Skeletal muscle satellite cell (primary cell): Measurements from ENCODE around the gene GOLT1B.

Experiments used
- H3K27me3 ChIP-seq: 2 replicates; pipeline ENCODE4 v1.7.0; 2013; ENCODE audit warnings: low read length; ENCODE audit not compliant: control insufficient read depth, insufficient read depth
- H3K36me3 ChIP-seq: 2 replicates; pipeline ENCODE4 v1.7.0; 2013; ENCODE audit warnings: mild to moderate bottlenecking, control low read depth, low read length; ENCODE audit not compliant: insufficient read depth
- H3K4me1 ChIP-seq: 2 replicates; pipeline ENCODE4 v1.7.0; 2013; ENCODE audit warnings: low read length; ENCODE audit not compliant: control insufficient read depth, insufficient read depth
- H3K4me2 ChIP-seq: 2 replicates; pipeline ENCODE4 v1.7.0; 2013; ENCODE audit warnings: mild to moderate bottlenecking, low read length
- H3K4me3 ChIP-seq: 2 replicates; pipeline ENCODE4 v1.7.0; 2013; ENCODE audit warnings: low read length
- H3K9ac ChIP-seq: 2 replicates; pipeline ENCODE4 v1.7.0; 2013; ENCODE audit warnings: mild to moderate bottlenecking, low read depth, low read length, moderate library complexity
- H3K9me3 ChIP-seq: replicated peaks from 2 replicates; pipeline ENCODE4 v1.7.0; 2013; ENCODE audit warnings: mild to moderate bottlenecking, control low read depth, low read length

The GOLT1B gene

DNA sequence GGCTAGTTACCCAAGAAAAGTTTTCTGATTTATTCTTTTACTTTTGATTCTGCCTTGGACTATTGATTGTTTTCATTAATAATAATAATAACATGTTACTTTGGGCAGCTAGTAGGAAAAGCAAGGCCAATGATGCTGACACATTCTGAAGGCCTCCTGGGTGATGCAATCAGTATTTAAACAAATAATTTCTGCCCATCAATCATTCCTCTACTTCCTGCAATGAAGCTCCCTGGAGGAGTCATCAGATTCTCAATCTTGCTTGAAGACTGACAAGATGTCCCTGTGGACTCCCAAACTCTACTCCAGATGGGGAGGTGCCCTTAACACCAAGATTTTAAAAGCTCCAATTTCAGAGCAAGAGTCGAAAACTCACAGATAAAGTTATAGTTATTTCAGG lies 24.5 kb downstream of the GOLT1B start, which contains the start of gene SPX:
Gene SPX, plus strand, starts transcription at position 244 of the 400 bp plus-strand sequence. CDS start 177 bp downstream, outside the sequence.
- peak within 1 kb of the TSS; percentile 83 for H3K9ac ChIP-seq
- no peaks in the 10 kb centered on the region for H3K27me3 ChIP-seq

DNA sequence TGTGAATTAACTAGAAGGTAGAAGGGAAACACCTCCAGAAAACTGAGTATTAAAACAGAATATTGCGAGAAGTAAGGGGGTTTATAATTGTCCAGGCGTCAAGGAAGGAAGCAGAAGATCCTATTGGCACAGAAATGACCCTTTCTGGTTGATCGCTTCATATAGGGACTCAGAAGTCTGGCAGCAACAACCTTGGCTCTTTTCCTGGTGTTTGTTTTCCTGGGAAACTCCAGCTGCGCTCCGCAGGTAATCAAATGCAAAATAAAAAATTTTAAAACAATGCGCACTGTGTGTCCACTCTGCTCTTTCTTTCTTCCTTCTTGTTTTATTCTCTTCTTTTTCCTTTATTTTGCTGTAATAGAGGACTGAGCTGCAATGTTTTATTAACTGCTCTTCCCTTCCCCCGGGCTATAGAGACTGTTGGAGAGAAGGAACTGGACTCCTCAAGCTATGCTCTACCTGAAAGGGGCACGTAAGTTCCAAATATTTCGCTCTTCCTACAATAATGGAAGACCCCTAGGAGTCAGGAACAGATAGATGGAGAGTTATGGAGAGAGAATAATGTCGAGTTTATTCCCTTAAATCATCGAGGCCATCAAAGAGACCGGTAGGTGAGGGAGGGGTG lies 25.2 kb downstream of the GOLT1B start:
- Histone ChIP-seq H3K4me3 (peak overlapping the region; percentile 88), H3K27me3 (no peaks in the 10 kb centered on the region), H3K4me1 (peaks cover 10% of the 10 kb centered on the region), H3K9ac (peak overlapping the region; percentile 83), H3K4me2 (peak overlapping the region; percentile 98), H3K36me3 (no peaks in the 10 kb centered on the region), H3K9me3 (no peaks in the 10 kb centered on the region)

More for the DNA sequence above, 24.5 kb downstream of the GOLT1B start, which contains the start of gene SPX:
- Histone ChIP-seq H3K4me2 (peak within 1 kb of the TSS; percentile 98), H3K4me1 (peaks cover 10% of the 10 kb centered on the region), H3K9me3 (no peaks in the 10 kb centered on the region), H3K36me3 (no peaks in the 10 kb centered on the region), H3K4me3 (peak within 1 kb of the TSS; percentile 88)

DNA sequence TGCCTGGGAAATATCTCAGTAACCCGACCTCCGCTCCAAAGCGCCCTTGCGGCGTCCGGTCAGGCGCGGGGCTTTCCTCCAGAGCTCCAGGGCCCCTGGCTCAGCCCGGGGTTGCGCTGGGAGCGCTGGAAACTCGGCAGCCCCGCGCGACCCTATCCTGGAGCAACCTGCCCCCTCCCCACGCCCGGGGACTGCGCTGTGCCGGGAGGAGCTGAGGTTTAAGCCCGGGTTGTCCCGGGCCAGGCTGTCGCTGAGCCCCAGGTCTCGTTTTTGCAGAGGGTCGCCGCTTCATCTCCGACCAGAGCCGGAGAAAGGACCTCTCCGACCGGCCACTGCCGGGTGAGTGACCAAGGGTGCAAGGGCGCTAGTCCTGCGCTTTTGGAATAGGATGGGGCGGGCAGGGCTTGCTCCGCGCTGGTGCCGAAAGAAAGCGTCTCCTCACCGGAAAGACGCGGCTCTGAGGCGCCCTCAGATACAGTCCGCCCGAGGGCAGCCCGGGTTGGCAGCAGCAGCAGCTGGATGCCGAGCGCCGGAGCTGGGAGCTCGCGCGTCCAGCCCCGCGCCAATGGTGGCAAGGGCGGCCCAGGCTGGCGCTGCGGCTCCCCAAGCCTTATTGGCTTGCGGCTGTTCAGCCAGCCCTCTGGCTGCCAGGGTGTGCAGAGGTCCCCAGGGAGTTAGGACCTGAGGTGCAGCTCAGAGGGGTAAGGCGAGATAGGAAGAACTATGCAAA lies 26.0 kb downstream of the GOLT1B start:
- Histone ChIP-seq H3K27me3 (no peaks in the 10 kb centered on the region), H3K9ac (peak overlapping the region; percentile 83), H3K4me2 (peak overlapping the region; percentile 98), H3K4me3 (peak overlapping the region; percentile 88), H3K9me3 (no peaks in the 10 kb centered on the region), H3K36me3 (no peaks in the 10 kb centered on the region), H3K4me1 (peaks cover 10% of the 10 kb centered on the region)

DNA sequence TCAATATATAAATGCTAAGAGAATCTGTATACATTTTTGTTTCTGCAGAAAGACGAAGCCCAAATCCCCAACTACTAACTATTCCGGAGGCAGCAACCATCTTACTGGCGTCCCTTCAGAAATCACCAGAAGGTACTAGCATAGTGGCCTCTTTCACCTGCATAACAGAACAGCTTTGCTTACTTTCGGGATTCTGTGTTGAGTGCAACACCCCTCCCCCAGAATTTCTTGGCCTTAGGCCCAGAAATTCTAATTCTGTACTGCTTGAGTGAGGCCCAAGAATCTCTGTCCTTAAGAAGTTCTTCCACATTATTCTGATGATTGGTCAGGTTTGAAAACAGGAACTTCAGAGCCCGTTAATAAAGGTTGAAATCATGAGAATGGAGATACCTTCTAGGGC lies 27.4 kb downstream of the GOLT1B start:
- H3K4me1 ChIP-seq, result peaks cover 10% of the 10 kb centered on the region
- H3K9ac ChIP-seq, result no peak overlapping the region
- no peaks in the 10 kb centered on the region for H3K27me3 ChIP-seq

DNA sequence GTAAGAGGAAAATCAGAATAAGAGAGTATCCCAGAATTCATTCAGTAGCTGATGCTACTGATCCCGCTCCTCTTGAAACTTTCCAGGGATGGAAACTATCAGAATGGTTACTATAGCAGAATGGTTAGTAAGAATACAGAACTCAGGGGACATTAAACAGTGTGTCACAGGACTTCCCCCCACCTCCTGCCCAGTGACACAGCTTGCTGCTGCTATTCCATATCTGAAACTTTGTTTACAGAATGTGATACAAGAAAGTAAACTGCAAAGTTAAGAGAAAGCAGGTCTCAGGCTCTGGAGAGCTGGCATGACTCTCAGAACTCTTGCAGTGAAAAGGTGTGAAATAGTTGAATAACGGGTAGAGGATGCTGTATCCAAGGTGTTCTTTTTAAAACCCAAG lies 27.9 kb downstream of the GOLT1B start:
- H3K4me3 ChIP-seq, result no peak overlapping the region
- H3K9ac ChIP-seq, result no peak overlapping the region
- H3K27me3 ChIP-seq, result no peaks in the 10 kb centered on the region
- H3K4me1 ChIP-seq, result peaks cover 10% of the 10 kb centered on the region
- H3K36me3 ChIP-seq, result no peaks in the 10 kb centered on the region
- no peak overlapping the region for H3K4me2 ChIP-seq
- H3K9me3 ChIP-seq, result no peaks in the 10 kb centered on the region

More for the DNA sequence above, 27.4 kb downstream of the GOLT1B start:
- H3K4me2 ChIP-seq, result no peak overlapping the region
- H3K4me3 ChIP-seq, result no peak overlapping the region
- H3K9me3 ChIP-seq, result no peaks in the 10 kb centered on the region
- H3K36me3 ChIP-seq, result no peaks in the 10 kb centered on the region

- Histone ChIP-seq H3K9ac (no peak overlapping the region), H3K27me3 (no peaks in the 10 kb centered on the region), H3K36me3 (no peaks in the 10 kb centered on the region), H3K9me3 (no peaks in the 10 kb centered on the region), H3K4me2 (no peak overlapping the region), H3K4me1 (no peaks in the 10 kb centered on the region), H3K4me3 (no peak overlapping the region)
Observed at GRCh38 chr12:21538061-21538653, 36.6 kb downstream of the GOLT1B start.

GRCh38 chr12:21539797-21540196 lies 38.2 kb downstream of the GOLT1B start:
- H3K9ac ChIP-seq, result no peak overlapping the region
- no peak overlapping the region for H3K4me2 ChIP-seq
- H3K9me3 ChIP-seq, result no peaks in the 10 kb centered on the region
- H3K4me3 ChIP-seq, result no peak overlapping the region
- H3K27me3 ChIP-seq, result no peaks in the 10 kb centered on the region
- H3K36me3 ChIP-seq, result no peaks in the 10 kb centered on the region
- no peaks in the 10 kb centered on the region for H3K4me1 ChIP-seq

GRCh38 chr12:21541773-21542172 lies 40.2 kb downstream of the GOLT1B start:
- H3K36me3 ChIP-seq, result no peaks in the 10 kb centered on the region

DNA sequence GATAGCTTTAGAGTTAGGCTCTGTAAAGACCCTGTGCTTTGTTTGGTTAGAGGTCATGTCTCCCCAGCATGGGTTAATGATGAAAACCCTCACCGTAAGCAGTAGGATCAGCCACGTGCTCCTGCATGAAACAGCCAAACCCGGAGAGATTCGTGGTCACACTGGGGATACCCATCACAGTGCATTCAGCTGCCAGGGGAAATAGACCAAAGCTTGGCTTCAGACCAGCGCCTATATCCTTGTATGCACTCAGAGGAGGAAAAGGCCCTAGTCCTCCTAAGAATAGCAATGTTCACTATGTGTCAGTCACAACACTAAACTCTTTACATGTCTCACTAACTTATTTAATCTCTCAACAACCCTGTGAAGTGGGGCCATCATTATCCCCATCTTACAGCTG lies 40.8 kb downstream of the GOLT1B start:
- Histone ChIP-seq H3K4me2 (no peak overlapping the region), H3K36me3 (no peaks in the 10 kb centered on the region), H3K27me3 (no peaks in the 10 kb centered on the region), H3K4me1 (no peaks in the 10 kb centered on the region), H3K9ac (no peak overlapping the region), H3K4me3 (no peak overlapping the region), H3K9me3 (no peaks in the 10 kb centered on the region)

More at GRCh38 chr12:21541773-21542172, 40.2 kb downstream of the GOLT1B start:
- Histone ChIP-seq H3K9ac (no peak overlapping the region), H3K4me3 (no peak overlapping the region), H3K4me1 (no peaks in the 10 kb centered on the region), H3K4me2 (no peak overlapping the region), H3K9me3 (no peaks in the 10 kb centered on the region), H3K27me3 (no peaks in the 10 kb centered on the region)

DNA sequence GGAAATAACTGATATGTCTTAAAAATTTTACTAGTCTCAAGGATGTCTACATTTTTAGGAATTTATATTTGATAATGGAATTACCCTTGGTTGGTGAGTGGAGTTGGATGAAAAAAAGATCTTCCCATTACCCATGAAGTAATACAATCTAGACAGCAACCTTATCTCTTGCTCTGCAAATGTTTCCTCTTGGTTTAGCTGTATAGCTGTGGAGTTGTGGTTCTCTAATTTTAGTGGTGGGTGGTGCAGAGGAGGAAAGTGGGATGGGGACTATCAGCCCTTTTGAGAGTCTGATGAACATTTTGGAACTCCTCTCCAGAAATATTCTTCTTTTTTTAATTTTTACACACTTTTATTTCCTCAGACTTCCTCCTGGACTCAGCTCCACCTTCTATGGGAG lies 41.6 kb downstream of the GOLT1B start:
- Histone ChIP-seq H3K36me3 (no peaks in the 10 kb centered on the region), H3K4me1 (no peaks in the 10 kb centered on the region), H3K9ac (no peak overlapping the region), H3K9me3 (no peaks in the 10 kb centered on the region), H3K27me3 (no peaks in the 10 kb centered on the region), H3K4me3 (no peak overlapping the region), H3K4me2 (no peak overlapping the region)

- Histone ChIP-seq H3K27me3 (no peaks in the 10 kb centered on the region), H3K4me1 (no peaks in the 10 kb centered on the region), H3K4me2 (no peak overlapping the region)
Observed at GRCh38 chr12:21545557-21545956, 44.0 kb downstream of the GOLT1B start.

More at GRCh38 chr12:21545557-21545956, 44.0 kb downstream of the GOLT1B start:
- H3K9ac ChIP-seq, result no peak overlapping the region
- no peak overlapping the region for H3K4me3 ChIP-seq
- H3K36me3 ChIP-seq, result no peaks in the 10 kb centered on the region
- H3K9me3 ChIP-seq, result no peaks in the 10 kb centered on the region
